WTC11 (cell line): ENCODE measurements around the gene TAS2R42.

ENCODE experiments used
- ATF2 ChIP-seq: sonication (generic); formaldehyde crosslinking; IDR thresholded peaks from 2 replicates; pipeline ENCODE4 v1.8.1; 2022; ENCODE audit warnings: low read depth, missing genetic modification reagents, borderline replicate concordance
- CBFB ChIP-seq: sonication (generic); formaldehyde crosslinking; IDR thresholded peaks from 2 replicates; pipeline ENCODE4 v1.8.1; 2022; ENCODE audit warnings: mild to moderate bottlenecking, low read depth, missing genetic modification reagents
- CREM ChIP-seq: sonication (generic); formaldehyde crosslinking; IDR thresholded peaks from 2 replicates; pipeline ENCODE4 v1.8.1; 2022; ENCODE audit warnings: mild to moderate bottlenecking, missing genetic modification reagents, moderate library complexity
- CTCF ChIP-seq: fragments of 200-600 bp; IDR thresholded peaks from 2 replicates; pipeline ENCODE4 v1.8.0; 2022; ENCODE audit warnings: antibody characterized with exemption
- ESRRA ChIP-seq: sonication (generic); formaldehyde crosslinking; IDR thresholded peaks from 2 replicates; pipeline ENCODE4 v1.8.1; 2022; ENCODE audit warnings: mild to moderate bottlenecking, missing genetic modification reagents, borderline replicate concordance
- FOXP4 ChIP-seq: sonication (generic); formaldehyde crosslinking; IDR thresholded peaks from 2 replicates; pipeline ENCODE4 v1.8.0; 2022; ENCODE audit warnings: mild to moderate bottlenecking, missing genetic modification reagents
- JUN ChIP-seq: sonication (generic); formaldehyde crosslinking; IDR thresholded peaks from 2 replicates; pipeline ENCODE4 v1.8.0; 2023; ENCODE audit warnings: mild to moderate bottlenecking, missing genetic modification reagents
- SMAD3 ChIP-seq: sonication (generic); formaldehyde crosslinking; IDR thresholded peaks from 2 replicates; pipeline ENCODE4 v1.8.0; 2022; ENCODE audit warnings: missing genetic modification reagents, mild to moderate bottlenecking, borderline replicate concordance
- SP1 ChIP-seq: sonication (generic); formaldehyde crosslinking; conservative IDR thresholded peaks from 2 replicates; pipeline ENCODE4 v1.8.1; 2022; ENCODE audit warnings: missing genetic modification reagents
- TEAD4 ChIP-seq: sonication (generic); formaldehyde crosslinking; IDR thresholded peaks from 2 replicates; pipeline ENCODE4 v1.8.0; 2022; ENCODE audit warnings: mild to moderate bottlenecking, missing genetic modification reagents
- TF ChIP-seq, protein P1 (sequence below): sonication (generic); formaldehyde crosslinking; IDR thresholded peaks from 2 replicates; pipeline ENCODE4 v1.8.0; 2022; ENCODE audit warnings: mild to moderate bottlenecking, missing genetic modification reagents

DNA sequence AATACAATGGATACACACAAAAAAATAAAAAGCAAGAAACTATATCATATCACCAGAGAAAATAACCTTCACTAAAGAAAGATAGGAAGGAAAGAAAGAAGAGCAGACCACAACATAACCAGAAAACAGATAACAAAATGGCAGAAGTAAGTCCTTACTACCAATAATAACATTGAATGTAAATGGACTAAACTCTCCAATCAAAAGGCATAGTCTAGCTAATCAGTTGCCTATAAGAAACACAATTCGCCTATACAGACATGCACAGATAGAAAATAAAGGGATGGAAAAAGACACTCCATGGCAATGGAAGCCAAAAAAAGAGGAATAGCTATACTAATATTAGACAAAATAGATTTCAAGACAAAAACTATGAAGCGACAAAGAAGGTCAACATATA is 43.4 kb downstream of the TAS2R42 start:
- TF ChIP-seq CTCF (no peak), JUN (CRISPR knock-in tag) (no peak), CREM (CRISPR knock-in tag) (no peak), SP1 (CRISPR knock-in tag) (no peak), FOXP4 (CRISPR knock-in tag) (no peak), ESRRA (no peak), TEAD4 (CRISPR knock-in tag) (no peak), SMAD3 (CRISPR knock-in tag) (no peak), ATF2 (CRISPR knock-in tag) (no peak), CBFB (CRISPR knock-in tag) (no peak)
- TF ChIP-seq, protein P1, sequence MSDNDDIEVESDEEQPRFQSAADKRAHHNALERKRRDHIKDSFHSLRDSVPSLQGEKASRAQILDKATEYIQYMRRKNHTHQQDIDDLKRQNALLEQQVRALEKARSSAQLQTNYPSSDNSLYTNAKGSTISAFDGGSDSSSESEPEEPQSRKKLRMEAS (CRISPR knock-in tag): no peak
